Gastrocnemius medialis (tissue), 4 donors: ENCODE data around the gene AMBRA1. TPM values are rescaled to one million over a fixed set of nuclear protein-coding genes. Genes with fewer than 3 reads are reported as not detected.

ENCODE experiments used
- ATAC-seq, 2 donors: fragments of 150-250 bp; one replicate each; pipeline ENCODE4 v1.9.1; 2016
- DNase-seq, 2 donors: peaks; one replicate each; pipeline ENCODE4 v3.0.0-alpha.2; 2019
- H3K27ac ChIP-seq, 4 donors: fragments of 200-600 bp; sonication (generic); 1 replicate in 1 of 4; 2 replicates in 3 of 4; pipeline ENCODE4 v1.5.1; 2016 to 2018; ENCODE audit warnings: mild to moderate bottlenecking in 2 of 4, moderate library complexity in 1 of 4
- H3K27me3 ChIP-seq, 3 donors: fragments of 200-600 bp; sonication (generic) in 2 of 3; 1 replicate in 1 of 3; 2 replicates in 2 of 3; pipeline versions ENCODE4 v1.5.1 to v1.6.0; 2016 to 2019; ENCODE audit warnings: mild to moderate bottlenecking in 1 of 3, moderate library complexity in 1 of 3
- H3K36me3 ChIP-seq, 2 donors: fragments of 200-600 bp; sonication (generic) in 1 of 2; one replicate each; pipeline ENCODE4 v1.5.1; 2017 to 2018
- H3K4me1 ChIP-seq, 2 donors: fragments of 200-600 bp; sonication (generic) in 1 of 2; one replicate each; pipeline ENCODE4 v1.5.1; 2016 to 2017; ENCODE audit warnings: mild to moderate bottlenecking in 2 of 2
- H3K4me3 ChIP-seq, 4 donors: fragments of 200-600 bp; sonication (generic) in 3 of 4; 1 replicate in 1 of 4; 2 replicates in 3 of 4; pipeline ENCODE4 v1.5.1; 2016 to 2019; ENCODE audit warnings: mild to moderate bottlenecking in 2 of 4
- H3K9me3 ChIP-seq, 3 donors: fragments of 200-600 bp; sonication (generic) in 2 of 3; 1 replicate in 1 of 3; 2 replicates in 2 of 3; pipeline ENCODE4 v1.5.1; 2016 to 2019
- POLR2A ChIP-seq, 2 donors: fragments of 450-650 bp; IDR thresholded peaks; one replicate each; pipeline ENCODE4 v1.6.1; 2017; ENCODE audit warnings: antibody characterized with exemption in 2 of 2, mild to moderate bottlenecking in 2 of 2, moderate library complexity in 2 of 2
- in situ Hi-C, 4 donors: fragments of 200-750 bp; cut with MboI; loops; one replicate each; pipeline versions ENCODE4 v1.15.0 to v1.8.0; 2017; ENCODE audit warnings: low sequenced_read_pairs in 4 of 4
- intact Hi-C: fragments of 100-400 bp; cut with DNase I; formaldehyde crosslinking; loops from one replicate; pipeline ENCODE4 v1.15.1; 2023; ENCODE audit warnings: low total_unique reads
- total RNA-seq, 4 donors: library from RNA; depleted of rRNA; stranded (reverse); fragments of >200 nt; gene quantifications; one replicate each; pipeline versions ENCODE4 v1.1.0 to v1.2.3, GENCODE V29; 2016
- TF ChIP-seq, protein P1 (sequence below), 5 experiments: fragments of 450-650 bp in 3 of 5; fragments of 200-600 bp in 2 of 5; sonication (generic) in 2 of 5; IDR thresholded peaks in 4 of 5; conservative IDR thresholded peaks in 1 of 5; 1 replicate in 4 of 5; 2 replicates in 1 of 5; pipeline ENCODE4 v1.5.1; 2016 to 2019; ENCODE audit warnings: antibody characterized with exemption in 5 of 5, mild to moderate bottlenecking in 3 of 5, moderate library complexity in 3 of 5

Gene AMBRA1
- total RNA-seq, 4 donors from 2014 or later: 17.3 to 24.3 (median 20.7) TPM

GRCh38 chr11:46391578-46392420 lies 202.0 kb downstream of the AMBRA1 start, which contains the start of gene CHRM4:
Gene CHRM4, minus strand, starts transcription at chr11:46391776. Its CDS starts 5,219 bp downstream, at chr11:46386557.
- Histone ChIP-seq H3K27ac (no peak within 1 kb of the TSS), H3K27me3 (peaks cover 35 to 39% (median 37%) of the 10 kb centered on the region in 3 donors), H3K4me3 (peak within 1 kb of the TSS; percentile 23 to 47 (median 36)), H3K9me3 (no peaks in the 10 kb centered on the region), H3K4me1 (peaks cover 19 to 23% of the 10 kb centered on the region in 2 donors), H3K36me3 (peaks cover 0 to 4% of the 10 kb centered on the region in 2 donors)
- TF ChIP-seq, protein P1, sequence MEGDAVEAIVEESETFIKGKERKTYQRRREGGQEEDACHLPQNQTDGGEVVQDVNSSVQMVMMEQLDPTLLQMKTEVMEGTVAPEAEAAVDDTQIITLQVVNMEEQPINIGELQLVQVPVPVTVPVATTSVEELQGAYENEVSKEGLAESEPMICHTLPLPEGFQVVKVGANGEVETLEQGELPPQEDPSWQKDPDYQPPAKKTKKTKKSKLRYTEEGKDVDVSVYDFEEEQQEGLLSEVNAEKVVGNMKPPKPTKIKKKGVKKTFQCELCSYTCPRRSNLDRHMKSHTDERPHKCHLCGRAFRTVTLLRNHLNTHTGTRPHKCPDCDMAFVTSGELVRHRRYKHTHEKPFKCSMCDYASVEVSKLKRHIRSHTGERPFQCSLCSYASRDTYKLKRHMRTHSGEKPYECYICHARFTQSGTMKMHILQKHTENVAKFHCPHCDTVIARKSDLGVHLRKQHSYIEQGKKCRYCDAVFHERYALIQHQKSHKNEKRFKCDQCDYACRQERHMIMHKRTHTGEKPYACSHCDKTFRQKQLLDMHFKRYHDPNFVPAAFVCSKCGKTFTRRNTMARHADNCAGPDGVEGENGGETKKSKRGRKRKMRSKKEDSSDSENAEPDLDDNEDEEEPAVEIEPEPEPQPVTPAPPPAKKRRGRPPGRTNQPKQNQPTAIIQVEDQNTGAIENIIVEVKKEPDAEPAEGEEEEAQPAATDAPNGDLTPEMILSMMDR (IDR thresholded peaks at IDR 0.05 in 4 of 5, conservative IDR thresholded peaks at IDR 0.05 in 1 of 5): no peak
- in situ Hi-C loops: loop anchor here in 2 of 4 donors (10.0 kb wide), 2 partner anchors 143 to 153 kb away; no protein-coding TSS in a partner anchor
- DNase-seq (no peak), ATAC-seq (no peak)
- intact Hi-C loops: loop anchor here (2.0 kb wide), 1 partner anchor 225 kb away; the partner anchor contains the start of genes ATG13 and HARBI1

GRCh38 chr11:46391186-46391577 lies 202.6 kb downstream of the AMBRA1 start:
- intact Hi-C loops: no loop called here

GRCh38 chr11:46390331-46391171 lies 203.3 kb downstream of the AMBRA1 start:
- intact Hi-C loops: no loop called here
- no peak for DNase-seq
- H3K4me3 ChIP-seq: no peak overlapping the region
- peaks cover 35 to 39% (median 37%) of the 10 kb centered on the region in 3 donors for H3K27me3 ChIP-seq
- H3K4me1 ChIP-seq: peaks cover 19 to 23% of the 10 kb centered on the region in 2 donors
- H3K27ac ChIP-seq: no peak overlapping the region
- TF ChIP-seq, protein P1 (IDR thresholded peaks at IDR 0.05 in 4 of 5, conservative IDR thresholded peaks at IDR 0.05 in 1 of 5): no peak
- TF ChIP-seq POLR2A (IDR thresholded peaks at IDR 0.05): no peak
- no peaks in the 10 kb centered on the region for H3K9me3 ChIP-seq
- ATAC-seq: no peak
- H3K36me3 ChIP-seq: no peaks in the 10 kb centered on the region
- in situ Hi-C loops: loop anchor here in 2 of 4 donors (10.0 kb wide), 2 partner anchors 144 to 154 kb away; no protein-coding TSS in a partner anchor

More at GRCh38 chr11:46391186-46391577, 202.6 kb downstream of the AMBRA1 start:
- no peak overlapping the region for H3K4me3 ChIP-seq
- H3K36me3 ChIP-seq: no peaks in the 10 kb centered on the region
- DNase-seq (no peak), ATAC-seq (no peak)
- no peaks in the 10 kb centered on the region for H3K9me3 ChIP-seq
- TF ChIP-seq, protein P1 (IDR thresholded peaks at IDR 0.05 in 4 of 5, conservative IDR thresholded peaks at IDR 0.05 in 1 of 5): no peak
- peaks cover 35 to 39% (median 37%) of the 10 kb centered on the region in 3 donors for H3K27me3 ChIP-seq
- peaks cover 19 to 23% of the 10 kb centered on the region in 2 donors for H3K4me1 ChIP-seq
- in situ Hi-C loops: loop anchor here in 2 of 4 donors (10.0 kb wide), 2 partner anchors 144 to 154 kb away; no protein-coding TSS in a partner anchor
- no peak overlapping the region for H3K27ac ChIP-seq
